HFFc6 (cell line): ENCODE results near the gene NHP2. TPM values are rescaled to one million over a fixed set of nuclear protein-coding genes. Genes with fewer than 3 reads are reported as not detected.
A peak's percentile ranks its signal among the peaks of the same experiment; 100 is the strongest.

Experiments used
- DNase-seq: peaks from one replicate; pipeline ENCODE4 v3.0.0-alpha.2; 2018
- H3K27ac Mint-ChIP-seq: 2 replicates; pipeline ENCODE4 v1.8.0; 2020; ENCODE audit warnings: mild to moderate bottlenecking, mixed read lengths
- H3K27me3 Mint-ChIP-seq: 2 replicates; pipeline ENCODE4 v1.8.0; 2021; ENCODE audit warnings: mild to moderate bottlenecking, moderate library complexity, mixed read lengths; ENCODE audit not compliant: insufficient read depth
- H3K36me3 Mint-ChIP-seq: 2 replicates; pipeline ENCODE4 v1.8.0; 2021; ENCODE audit warnings: low read depth, mixed read lengths
- H3K4me1 Mint-ChIP-seq: 2 replicates; pipeline ENCODE4 v1.8.0; 2020; ENCODE audit warnings: low read depth, mixed read lengths
- H3K4me3 Mint-ChIP-seq: 2 replicates; pipeline ENCODE4 v1.8.0; 2020; ENCODE audit warnings: mild to moderate bottlenecking, moderate library complexity, mixed read lengths
- H3K9me3 Mint-ChIP-seq: 2 replicates; pipeline ENCODE4 v1.8.0; 2020; ENCODE audit warnings: mild to moderate bottlenecking, mixed read lengths
- total RNA-seq, 6 experiments: library from RNA; stranded (reverse); fragmentation: NEBNext Ultra II Directional; extraction: Animal tissue kit (Norgen Biotek cat#: 25700); gene quantifications; 2 replicates in 1 of 6; 3 replicates in 5 of 6; pipeline ENCODE4 v1.2.3, GENCODE V29; 2021
- TF ChIP-seq, protein P1 (sequence below): fragments of 200-600 bp; sonication (generic); IDR thresholded peaks from 2 replicates; pipeline ENCODE4 v1.5.0; 2021; ENCODE audit warnings: antibody characterized with exemption, mild to moderate bottlenecking

The NHP2 gene
- total RNA-seq, 6 experiments from 2014 or later: 172 to 204 (median 184) TPM

DNA sequence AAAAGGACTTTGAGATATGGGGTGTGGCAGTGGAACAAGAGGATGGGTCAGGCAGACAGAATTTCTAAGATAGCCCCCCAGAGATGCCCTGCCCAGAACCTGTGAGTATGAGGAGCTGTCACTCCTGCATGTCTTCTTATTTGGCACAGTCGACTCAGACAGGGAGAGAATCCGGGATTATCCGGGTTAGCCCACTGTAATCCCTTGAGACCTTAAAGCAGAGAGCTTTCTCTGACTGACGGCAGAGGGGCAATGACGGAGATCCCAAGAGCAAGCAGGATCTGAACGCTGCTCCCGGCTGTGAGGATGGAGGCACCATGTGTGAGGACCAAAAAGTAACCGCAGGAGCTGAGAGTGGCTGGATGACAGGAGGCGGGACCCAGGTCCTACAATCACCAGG, 8.8 kb upstream of the NHP2 start:
- H3K4me3 Mint-ChIP-seq: no peak overlapping the region
- TF ChIP-seq, protein P1, sequence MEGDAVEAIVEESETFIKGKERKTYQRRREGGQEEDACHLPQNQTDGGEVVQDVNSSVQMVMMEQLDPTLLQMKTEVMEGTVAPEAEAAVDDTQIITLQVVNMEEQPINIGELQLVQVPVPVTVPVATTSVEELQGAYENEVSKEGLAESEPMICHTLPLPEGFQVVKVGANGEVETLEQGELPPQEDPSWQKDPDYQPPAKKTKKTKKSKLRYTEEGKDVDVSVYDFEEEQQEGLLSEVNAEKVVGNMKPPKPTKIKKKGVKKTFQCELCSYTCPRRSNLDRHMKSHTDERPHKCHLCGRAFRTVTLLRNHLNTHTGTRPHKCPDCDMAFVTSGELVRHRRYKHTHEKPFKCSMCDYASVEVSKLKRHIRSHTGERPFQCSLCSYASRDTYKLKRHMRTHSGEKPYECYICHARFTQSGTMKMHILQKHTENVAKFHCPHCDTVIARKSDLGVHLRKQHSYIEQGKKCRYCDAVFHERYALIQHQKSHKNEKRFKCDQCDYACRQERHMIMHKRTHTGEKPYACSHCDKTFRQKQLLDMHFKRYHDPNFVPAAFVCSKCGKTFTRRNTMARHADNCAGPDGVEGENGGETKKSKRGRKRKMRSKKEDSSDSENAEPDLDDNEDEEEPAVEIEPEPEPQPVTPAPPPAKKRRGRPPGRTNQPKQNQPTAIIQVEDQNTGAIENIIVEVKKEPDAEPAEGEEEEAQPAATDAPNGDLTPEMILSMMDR: no peak
- H3K27me3 Mint-ChIP-seq: peaks cover 34% of the 10 kb centered on the region
- H3K27ac Mint-ChIP-seq: no peak overlapping the region
- H3K4me1 Mint-ChIP-seq: no peaks in the 10 kb centered on the region
- no peak for DNase-seq
- no peaks in the 10 kb centered on the region for H3K36me3 Mint-ChIP-seq
- no peaks in the 10 kb centered on the region for H3K9me3 Mint-ChIP-seq

DNA sequence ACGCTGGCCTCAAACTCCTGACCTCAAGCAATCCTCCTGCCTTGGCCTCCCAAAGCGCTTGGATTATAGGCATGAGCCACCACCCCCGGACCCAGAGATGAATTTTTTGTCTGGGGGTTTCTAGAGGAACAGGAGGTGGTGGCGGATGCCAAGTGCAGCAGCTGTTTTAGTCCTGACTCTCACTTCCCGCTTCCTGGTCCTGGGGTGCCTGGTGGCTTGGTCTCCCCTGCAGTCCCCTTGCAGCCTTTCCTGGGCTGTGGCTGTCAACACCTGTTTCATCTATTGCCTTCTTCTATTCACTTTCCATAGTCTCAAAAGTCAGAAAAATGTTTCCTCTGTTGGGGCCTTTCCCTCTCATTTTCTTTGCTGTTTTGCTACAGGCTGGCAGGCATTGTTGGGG, 6.5 kb upstream of the NHP2 start:
- no peak for DNase-seq
- H3K36me3 Mint-ChIP-seq: no peaks in the 10 kb centered on the region
- H3K9me3 Mint-ChIP-seq: no peaks in the 10 kb centered on the region
- no peak overlapping the region for H3K27ac Mint-ChIP-seq
- TF ChIP-seq, protein P1: no peak
- peaks cover 25% of the 10 kb centered on the region for H3K27me3 Mint-ChIP-seq
- H3K4me1 Mint-ChIP-seq: no peaks in the 10 kb centered on the region
- no peak overlapping the region for H3K4me3 Mint-ChIP-seq

DNA sequence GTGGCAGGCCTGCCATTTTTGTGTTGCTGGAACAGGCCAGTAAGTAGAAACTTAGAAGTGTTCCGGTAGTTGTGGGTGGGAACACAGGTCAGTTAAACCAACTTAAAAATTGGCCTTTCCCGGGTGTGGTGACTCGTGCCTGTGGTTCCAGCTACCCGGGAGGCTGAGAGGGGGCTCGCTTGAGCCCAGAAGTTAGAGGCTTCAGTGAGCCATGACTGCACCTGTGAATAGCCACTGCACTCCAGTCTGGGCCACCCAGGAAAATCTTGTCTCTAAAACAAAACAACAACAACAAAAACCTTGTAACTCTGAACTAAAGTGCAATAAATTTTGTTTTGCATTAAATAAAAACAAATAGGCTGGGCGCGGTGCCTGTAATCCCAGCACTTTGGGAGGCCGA, 1.4 kb upstream of the NHP2 start:
- Mint-ChIP-seq H3K9me3 (no peaks in the 10 kb centered on the region), H3K4me1 (peaks cover 25% of the 10 kb centered on the region), H3K27ac (no peak overlapping the region), H3K27me3 (no peaks in the 10 kb centered on the region; the same call in none of the 2 replicates), H3K36me3 (peaks cover 19% of the 10 kb centered on the region; the same call in 1 of the 2 replicates), H3K4me3 (no peak overlapping the region)
- TF ChIP-seq, protein P1: no peak
- no peak for DNase-seq

DNA sequence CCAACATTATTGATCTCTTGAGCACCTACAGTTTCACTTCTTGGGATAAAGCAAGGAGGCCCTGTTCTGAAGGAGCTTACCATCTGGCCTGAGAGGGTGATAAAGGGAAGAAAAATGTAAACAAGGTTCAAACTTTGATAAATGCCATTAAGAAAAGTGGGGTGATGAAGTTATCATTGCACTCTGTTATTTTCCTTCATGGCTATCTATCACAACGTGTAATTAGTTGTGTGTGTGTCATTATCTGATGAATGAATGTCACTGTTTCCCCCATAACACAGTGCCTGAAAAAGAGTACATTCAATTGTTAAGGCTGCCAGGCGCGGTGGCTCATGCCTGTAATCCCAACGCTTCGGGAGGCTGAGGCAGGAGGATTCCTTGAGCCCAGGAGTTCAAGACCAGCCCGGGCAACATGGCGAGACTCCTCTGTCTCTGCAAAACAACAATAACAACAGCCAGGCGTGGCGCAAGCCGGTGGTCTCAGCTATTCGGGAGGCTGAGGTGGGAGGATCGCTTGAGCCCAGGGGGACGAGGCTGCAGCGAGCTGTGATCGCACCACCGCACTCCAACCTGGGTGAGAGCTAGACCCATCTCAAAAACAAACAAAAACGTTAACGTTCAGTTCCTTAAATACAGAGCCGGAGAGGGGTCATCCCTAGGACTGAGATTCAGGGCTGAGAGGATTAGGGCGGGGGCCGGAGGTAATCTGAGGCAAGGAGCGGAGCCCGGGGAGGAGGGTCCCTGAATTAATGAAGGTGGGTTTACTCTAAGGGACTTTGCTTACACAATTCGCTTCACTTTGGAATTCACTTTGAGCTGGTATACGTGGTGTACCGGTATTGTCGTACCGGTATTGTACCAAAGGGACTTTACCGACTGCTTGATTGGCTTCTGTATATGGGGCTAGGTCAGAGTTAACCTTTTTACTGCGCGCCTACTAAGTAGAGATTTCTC, 917 bp downstream of the NHP2 start:
- no peak for DNase-seq
- TF ChIP-seq, protein P1: no peak
- peaks cover 37% of the 10 kb centered on the region; the same call in 1 of the 2 replicates for H3K36me3 Mint-ChIP-seq
- no peaks in the 10 kb centered on the region; the same call in 1 of the 2 replicates for H3K27me3 Mint-ChIP-seq
- peaks cover 30% of the 10 kb centered on the region for H3K4me1 Mint-ChIP-seq
- H3K27ac Mint-ChIP-seq: peak overlapping the region; percentile 88
- H3K4me3 Mint-ChIP-seq: peak overlapping the region; percentile 95
- H3K9me3 Mint-ChIP-seq: no peaks in the 10 kb centered on the region

DNA sequence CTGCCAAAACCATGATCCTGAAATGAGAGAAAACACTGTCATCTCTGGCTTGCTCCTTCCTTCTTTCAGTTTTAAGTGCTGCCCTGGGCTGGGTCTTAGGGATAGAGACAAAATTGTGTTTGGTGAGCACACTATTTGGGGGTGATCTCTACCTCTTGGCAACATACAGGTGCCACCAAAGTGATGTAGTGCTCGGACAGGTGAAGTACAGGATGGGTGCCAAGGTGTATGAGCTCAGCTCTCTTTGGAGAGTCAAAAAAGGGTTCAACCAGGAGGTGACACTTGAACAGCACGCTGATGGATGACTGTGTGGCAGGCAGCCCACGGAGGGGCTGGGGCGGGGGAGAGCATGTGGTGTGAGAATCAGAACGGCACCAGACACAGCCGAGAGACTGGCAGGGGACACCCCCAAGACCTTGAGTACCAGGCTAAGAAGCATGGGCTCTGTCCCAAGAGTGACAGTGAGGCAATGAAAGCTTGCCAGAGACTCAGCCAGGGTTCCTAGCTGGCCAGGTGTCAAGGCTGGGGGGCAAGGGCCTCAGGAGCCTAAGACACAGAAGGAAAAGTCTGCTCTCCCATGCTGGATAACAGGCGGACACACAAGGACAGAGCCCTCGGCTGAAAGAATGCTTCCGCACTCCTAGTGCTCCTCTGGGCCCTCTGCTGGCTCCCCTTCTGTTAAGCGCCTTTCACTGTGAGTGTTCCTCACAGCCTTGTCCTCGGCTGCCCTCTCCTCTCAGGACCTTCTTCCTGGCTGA, 2.5 kb downstream of the NHP2 start:
- peak overlapping the region; percentile 62 for H3K4me3 Mint-ChIP-seq
- DNase-seq: no peak
- H3K27ac Mint-ChIP-seq: peak overlapping the region; percentile 32; the same call in 1 of the 2 replicates
- peaks cover 38% of the 10 kb centered on the region; the same call in 1 of the 2 replicates for H3K36me3 Mint-ChIP-seq
- TF ChIP-seq, protein P1: peak; percentile 27
- peaks cover 35% of the 10 kb centered on the region for H3K4me1 Mint-ChIP-seq
- H3K27me3 Mint-ChIP-seq: no peaks in the 10 kb centered on the region; the same call in 1 of the 2 replicates
- no peaks in the 10 kb centered on the region for H3K9me3 Mint-ChIP-seq
